ENCODE results near the gene CALM1.

CALM1 gene

DNA sequence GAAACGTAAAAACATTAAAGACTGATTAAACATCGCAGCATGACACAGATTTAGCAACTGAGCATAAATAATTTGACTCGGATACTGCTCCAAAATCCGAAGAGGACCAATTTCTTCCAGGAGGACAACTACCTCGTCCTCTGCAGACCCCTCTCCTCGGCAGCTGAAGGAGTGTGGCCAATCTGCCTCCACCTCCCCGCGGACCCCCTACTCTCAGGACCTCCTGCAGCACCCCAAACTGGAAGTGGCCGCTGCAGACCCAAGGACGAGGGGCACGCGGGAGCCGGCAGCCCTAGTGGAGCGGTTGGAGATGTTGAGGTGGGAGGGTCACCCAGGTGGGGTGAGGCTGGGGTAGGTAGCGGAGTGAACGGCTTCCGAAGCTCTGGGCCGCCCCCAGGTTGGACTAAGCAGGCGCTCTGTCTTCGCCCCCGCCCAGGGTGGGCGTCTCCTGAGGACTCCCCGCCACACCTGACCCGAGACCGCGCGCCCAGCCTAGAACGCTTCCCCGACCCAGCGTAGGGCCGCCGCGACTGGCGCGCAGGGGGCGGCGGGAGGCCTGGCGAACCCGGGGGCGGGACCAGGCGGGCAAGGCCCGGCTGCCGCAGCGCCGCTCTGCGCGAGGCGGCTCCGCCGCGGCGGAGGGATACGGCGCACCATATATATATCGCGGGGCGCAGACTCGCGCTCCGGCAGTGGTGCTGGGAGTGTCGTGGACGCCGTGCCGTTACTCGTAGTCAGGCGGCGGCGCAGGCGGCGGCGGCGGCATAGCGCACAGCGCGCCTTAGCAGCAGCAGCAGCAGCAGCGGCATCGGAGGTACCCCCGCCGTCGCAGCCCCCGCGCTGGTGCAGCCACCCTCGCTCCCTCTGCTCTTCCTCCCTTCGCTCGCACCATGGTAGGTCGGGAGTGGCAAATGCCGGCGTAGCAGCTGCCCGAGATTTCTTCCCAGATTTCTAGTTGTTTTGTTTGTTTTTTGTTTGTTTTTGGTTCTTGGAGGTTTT lies at the start of gene CALM1:
Gene CALM1, plus strand, starts transcription at position 689 of the 999 bp plus-strand sequence. Its CDS starts 202 bp downstream, at position 891.
- peak; percentile 96 for DNase-seq

DNA sequence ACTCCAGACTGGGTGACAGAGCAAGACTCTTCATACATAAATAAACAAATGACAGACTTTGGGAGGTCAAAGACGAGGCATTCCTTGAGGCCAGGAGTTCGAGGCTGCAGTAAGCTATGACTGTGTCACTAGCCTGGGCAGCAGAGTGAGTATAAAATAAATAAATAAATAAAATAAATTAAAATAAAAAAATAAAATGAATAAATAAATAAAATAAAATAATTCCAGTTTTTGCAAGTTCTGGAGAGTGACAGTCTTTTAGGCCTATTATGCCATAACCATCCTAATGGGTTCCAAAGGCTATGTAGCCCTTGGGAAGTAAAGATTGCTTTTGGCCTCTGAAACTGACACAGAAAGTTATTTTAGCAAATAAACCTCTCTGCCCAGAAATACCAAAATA lies 48.6 kb upstream of the CALM1 start:
- no peak for DNase-seq

DNA sequence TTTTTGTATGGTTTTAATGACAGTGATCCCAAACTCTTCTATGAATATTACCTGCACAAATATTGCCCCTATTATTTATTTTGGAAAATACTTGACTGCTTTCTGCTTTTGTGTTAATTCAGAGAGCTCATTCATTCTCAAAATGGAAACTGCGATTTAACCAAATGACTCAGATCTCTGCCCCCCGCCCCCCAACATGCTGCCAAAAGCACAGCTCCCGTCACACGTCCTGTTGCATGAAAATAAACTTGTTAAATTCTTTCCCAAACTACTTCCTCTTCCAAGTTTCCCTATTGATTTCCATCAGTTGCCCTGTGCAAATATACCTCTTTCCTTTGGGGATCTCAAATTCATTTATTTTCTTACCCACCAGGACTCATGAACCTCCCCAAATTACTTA lies 47.1 kb upstream of the CALM1 start:
- DNase-seq: no peak

DNA sequence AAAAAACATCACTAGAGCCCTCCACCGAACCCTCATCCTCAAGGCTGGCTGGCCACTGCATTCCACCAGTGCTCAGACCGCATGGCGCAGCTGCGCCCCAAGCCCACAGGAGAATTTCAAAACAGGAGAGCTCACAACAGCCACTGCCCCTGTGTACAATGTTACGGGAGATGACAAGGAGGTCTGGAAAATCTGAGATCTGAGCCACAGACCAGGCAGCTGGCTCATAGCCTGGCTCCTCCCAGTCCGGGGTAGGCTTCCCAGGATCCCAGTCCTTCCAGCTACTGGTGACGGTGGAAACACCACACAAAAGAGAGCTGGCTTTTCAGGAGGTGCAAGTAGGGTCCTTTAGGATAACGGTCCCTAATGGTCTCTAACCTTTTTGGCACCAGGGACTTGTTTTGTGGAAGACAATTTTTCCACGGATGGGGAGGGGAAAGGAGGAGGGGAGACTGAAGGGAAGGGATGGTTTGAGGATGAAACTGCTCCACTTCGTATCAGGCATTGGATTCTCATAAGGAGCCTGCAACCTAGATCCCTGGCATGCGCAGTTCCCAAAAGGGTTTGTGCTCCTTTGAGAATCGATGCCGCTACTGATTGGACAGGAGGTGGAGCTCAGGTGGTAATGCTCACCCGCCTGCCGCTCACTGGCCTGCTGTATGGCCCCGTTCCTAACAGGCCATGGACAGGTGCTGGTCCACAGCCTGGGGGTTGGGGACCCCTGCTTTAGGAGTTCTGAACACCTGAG lies 42.1 kb upstream of the CALM1 start:
- DNase-seq: no peak

DNA sequence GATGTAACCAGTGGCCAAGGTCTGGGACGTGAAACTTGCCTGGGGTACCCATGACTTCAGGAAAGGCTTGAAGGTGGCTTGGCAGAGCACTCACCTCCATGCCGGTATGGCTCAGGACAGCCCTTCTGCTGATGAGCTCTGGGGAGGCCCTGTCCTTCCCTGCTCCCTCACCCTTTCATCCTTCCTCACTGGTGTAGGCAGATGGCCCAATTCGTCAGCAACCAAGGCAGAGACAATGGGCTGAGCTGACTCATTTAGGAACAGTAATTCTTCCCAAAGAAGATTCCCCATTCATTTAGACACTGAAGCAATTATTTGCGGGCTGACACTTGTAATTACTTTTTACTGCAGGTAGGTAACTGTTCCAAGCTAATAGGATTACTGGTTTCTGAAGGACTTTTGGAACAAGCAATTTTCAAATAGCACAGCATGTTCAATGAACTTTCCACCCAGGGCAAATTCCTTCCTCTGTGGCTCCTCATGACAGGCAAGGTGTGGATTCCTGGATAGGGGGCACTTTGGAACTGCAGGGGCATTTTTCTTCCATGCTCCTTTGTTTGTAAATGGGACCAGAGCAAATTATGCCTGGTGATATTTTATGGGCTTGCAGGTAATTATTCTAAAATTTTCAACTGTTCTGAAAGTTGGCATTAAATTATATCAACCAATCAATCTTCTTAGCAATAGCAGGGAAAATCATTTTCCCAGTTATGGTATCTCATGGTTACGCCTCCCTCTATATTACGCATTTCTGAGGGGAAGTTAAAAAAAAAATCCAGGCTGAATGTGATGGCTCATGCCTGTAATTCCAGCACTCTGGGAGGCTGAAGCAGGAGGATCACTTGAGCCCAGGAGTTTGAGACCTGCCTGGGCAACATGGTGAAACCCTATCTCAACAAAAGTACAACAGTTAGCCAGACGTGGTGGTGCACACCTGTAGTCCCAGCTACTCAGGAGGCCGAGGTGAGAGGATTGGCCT lies 41.0 kb upstream of the CALM1 start:
- DNase-seq: no peak

DNA sequence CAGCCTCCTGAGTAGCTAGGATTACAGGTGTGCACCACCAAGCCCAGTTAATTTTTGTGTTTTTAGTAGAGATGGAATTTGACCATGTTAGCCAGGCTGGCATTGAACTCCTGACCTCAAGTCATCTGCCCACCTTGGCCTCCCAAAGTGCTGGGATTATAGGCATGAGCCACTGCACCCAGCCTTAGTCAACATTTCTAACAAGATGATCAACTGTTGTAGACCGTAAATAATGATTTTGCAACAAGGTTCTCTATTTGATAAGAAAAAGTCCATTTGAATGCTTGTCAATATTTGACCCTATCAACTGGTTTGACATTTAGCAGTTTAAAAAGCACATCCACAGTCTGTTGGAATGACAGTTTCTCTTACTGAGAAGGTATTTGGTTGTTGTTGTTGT lies 39.9 kb upstream of the CALM1 start:
- no peak for DNase-seq

DNA sequence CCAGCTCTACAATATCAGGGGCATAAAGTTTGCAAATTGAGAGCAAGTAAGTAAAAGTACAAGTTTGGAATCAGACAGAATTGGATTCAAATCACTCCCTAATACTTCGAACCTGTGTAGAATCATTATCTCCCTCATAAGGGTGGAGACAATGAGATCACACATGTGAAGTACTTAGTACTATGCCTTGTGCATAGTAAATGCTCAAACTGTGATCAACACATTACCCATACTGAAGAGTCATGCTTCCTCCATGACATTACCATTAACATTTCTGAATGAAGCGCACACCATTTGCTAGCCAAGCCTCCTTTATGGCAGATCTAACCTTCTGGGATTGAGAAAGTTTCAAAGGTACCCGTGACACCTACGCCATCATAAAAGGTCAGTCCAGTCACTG lies 38.5 kb upstream of the CALM1 start:
- DNase-seq: no peak

DNA sequence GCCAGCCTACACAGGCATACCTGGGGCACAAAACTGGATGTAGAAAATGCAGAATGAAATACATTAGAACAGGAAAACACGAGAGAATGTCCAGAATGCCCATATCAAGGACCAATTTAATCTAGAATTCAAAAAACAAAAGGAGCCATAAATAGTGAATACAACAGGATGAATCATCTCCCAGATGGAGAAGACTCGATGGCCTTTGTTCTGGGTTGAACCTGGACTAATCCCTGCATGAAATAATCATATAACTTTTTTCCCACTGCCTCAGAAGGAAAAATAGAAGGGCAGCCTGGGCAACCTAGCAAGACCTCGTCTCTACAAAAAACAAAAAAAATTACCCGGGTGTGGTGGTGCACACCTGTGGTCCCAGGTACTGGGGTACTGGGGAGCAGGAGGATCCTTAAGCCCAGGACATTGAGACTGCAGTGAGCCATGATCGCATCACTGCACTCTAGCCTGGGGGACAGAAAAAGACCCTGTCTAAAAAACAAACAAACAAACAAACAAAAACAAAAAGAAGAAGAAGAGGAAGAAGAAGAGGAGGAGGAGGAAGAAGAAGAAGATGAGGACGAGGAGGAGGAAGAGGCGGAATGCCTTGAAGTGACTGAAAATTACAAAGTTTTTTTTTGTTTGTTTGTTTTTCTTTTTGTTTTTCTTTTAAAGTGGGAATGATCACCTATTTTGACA lies 34.8 kb upstream of the CALM1 start:
- DNase-seq: no peak

DNA sequence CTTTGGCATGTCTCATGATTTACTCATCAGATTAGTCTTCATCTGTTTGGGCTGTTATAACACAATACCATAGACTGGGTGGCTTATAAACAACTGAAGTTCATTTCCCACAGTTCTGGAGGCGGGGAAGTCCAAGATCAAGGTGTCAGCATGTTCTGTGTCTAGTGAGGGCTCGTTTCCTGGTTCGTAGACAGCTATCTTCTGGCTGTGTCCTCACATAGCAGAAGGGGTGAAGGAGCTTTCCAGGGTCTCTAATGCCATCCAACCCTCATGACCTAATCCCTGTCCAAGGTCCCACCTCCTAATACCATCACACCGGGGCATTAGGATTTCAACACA lies 34.3 kb upstream of the CALM1 start:
- no peak for DNase-seq

DNA sequence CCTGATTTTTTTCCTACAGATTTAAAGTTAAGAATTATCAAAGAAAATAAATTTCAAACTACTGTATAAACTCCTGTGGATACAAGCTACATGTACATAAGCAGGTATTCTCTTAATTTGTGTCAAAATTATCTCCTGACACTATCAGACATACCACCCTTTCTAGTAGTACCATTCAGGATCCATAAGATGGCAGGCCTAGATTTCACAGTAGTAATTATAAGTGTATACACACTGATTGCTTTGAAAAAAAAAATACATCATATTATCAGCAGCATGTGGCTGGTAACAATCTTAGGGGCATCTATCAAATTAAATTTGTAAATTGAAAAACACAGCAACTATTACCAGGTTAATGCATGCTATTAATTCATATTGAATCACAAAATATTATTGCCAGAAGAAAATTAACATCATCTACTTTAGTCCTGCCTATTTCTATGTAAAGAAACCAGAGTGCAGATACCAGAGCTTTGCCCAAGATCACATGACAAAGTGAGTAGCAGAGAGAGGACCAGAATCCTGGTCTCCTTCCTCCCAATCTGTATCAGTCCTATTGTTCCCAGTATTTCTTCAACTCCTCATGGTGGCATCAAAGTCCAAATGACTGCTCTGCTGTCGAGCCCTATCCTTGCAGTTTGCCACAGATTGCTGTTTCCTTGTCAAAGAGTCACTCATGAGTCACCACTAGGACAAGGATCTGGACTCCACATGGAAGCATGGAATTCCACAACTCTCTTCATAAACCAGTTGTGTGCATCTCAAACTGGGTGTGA lies 27.7 kb upstream of the CALM1 start:
- no peak for DNase-seq

DNA sequence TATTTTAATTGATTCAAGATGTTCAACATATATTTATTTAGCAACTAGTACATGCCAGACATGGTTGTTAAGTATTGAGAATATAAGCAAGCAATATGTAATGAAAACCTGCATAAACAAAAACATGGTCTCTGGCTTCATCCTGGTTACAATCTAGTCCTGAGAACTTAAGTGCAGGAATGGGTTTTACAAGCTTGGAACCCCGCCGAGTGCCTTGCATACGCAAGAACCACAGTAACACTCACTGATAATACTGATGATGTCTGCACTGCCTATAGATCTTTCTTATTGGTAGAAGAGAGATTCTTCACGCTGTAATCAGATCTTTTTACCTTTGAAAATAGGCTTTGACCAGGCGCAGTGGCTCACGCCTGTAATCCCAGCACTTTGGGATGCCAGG lies 22.9 kb upstream of the CALM1 start:
- DNase-seq: no peak

DNA sequence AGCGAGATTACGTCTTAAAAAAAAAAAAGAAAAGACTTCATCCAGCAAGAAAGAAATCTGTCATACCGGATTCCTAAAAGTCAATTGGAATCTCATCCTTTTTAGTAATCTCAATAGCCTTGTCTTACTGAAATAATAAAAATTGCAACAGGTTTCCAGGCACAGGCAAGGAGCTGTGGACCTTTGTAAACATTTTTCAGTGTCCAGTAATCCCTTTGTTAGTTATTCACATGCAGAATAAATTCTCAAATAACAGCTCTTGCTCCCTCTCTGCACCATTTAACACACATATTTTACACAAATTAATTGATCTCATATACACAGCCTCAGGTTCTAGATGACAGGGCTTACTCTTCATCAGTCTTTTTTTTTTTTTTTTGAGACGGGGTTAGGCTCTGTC lies 22.0 kb upstream of the CALM1 start:
- DNase-seq: no peak

DNA sequence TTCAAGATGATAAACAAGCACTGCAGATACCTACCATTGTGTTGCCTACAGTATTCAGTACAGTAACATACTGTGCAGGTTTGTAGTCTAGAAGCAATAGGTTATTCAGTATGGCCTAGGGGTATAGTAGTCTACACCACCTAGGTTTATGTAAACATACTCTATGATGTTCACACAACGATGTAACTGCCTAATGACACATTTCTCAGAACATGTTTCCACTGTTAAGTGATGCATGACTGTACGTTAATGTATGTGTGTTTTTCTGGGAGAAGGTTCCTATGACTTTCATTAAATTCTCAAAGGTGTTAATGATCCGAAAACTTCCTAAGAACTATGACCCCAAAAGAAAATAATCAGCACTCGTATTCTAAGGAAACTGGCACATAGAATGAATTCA lies 20.9 kb upstream of the CALM1 start:
- DNase-seq: no peak

DNA sequence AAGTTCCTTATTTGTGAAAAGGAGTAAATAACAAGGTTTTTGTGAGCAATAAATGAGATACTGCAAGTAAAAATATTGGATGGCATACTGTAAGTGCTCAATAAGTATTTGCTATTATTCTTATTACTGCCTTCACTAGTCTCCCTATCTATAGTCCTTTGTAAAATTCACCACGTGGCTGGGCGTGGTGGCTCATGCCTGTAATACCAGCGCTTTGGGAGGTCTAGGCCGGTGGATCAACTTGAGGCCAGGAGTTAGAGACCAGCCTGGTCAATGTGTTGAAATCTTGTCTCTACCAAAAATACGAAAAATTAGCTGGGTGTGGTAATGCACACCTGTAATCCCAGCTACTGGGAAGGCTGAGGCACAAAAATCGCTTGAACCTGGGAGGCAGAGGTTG lies 18.6 kb upstream of the CALM1 start:
- no peak for DNase-seq

DNA sequence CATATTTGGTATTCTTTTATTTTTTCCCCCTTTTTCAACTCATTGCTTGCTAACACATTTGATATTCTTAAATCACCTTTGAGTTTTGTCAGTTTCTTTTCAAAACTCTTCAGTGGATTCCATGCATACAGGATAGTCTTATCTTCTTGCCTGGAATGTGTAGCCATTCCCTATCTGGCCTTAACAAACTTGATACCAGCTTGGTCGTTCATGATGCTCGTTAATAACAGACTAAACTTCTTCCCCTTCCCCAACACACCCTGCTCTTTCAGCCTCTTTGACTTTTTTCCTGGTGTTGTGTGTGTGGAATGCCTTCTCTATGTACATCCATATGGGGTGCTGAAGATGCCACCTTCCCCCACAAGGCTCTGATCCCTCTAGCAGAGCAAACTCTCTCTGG lies 17.7 kb upstream of the CALM1 start:
- DNase-seq: no peak

DNA sequence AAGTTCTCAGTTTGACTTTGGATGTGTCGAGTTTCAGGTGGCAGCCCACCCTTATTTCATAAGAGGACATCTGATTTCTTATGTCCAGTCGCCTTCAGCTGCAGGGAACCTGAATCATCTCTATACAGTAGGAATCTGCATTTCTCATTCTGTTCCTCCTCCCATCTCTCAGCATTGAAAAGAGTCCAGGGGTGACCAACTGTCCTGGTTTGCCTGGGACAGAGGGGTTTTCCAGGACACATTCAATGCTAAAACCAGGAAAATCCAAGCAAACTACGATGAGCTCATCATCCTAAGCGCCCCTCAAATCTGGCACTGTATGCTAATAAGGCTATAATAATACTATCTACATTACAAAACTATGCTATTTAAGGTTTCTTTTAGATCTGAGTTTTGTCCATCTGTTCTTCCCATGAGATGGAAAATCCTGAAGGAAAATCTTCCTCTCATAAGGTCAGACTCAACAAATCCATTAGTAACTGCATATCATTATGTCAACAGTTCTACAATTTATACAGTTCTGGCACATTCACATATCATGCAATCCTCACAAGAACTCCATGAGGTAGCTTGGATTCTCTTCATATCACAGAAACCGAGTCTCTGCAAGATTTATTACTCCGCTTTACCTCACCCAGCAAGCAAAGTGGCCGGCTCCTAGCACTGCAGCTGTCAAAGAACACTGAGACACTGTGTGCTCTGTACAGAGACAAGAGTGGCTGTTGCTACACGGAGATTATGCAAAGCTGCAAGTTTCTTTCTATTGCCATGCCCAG lies 15.6 kb upstream of the CALM1 start:
- DNase-seq: no peak

DNA sequence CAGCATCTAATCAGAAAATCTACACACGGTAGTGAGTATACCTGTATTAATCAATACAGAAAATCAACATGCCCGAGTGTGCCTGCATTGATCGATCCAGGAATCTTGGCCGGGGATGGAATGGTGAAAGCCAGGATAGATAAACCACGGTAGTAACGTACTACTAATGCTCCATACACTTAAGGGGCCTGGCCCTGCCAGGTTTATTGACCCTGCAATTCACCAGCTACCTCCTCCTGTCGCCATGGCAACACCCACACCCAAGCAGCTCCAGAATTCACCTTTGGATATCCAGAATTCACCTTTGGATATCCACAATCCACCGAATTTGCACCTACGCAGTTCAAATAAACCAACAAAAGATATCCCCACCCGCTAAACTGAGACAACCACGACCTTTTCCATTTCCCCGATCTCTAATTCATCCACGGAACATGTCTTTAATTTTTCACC lies 14.8 kb upstream of the CALM1 start:
- no peak for DNase-seq

DNA sequence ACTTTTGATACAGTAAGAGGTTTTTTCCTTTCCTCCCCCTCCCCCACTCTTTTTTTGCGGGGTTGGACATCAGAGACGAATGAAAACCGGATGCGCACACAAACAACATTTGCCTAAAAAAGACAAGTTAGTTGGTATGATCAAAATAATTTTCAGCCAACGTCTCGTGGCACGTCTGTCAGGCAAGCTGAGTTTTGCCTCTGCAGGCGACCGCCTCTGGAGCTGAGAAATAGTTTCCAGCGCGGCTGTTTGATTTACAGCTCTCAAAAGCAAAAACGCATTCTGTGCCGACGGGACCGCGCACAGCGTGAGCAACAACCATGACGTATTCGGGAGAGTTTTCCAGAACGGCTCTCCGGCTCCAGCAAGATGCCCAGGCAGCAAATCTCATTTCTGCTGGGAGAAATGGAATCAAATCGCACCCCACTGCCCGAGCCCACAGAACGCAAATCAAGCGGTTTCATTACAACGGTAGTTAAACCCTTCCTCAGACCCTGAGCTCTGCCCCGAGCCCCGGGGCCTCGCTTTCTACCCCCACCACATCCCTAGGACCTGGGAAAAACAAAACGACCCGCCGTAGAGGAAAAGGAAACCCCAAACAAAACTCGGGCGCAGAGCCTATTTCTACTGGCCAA lies 14.2 kb upstream of the CALM1 start:
- DNase-seq: peak; percentile 68

DNA sequence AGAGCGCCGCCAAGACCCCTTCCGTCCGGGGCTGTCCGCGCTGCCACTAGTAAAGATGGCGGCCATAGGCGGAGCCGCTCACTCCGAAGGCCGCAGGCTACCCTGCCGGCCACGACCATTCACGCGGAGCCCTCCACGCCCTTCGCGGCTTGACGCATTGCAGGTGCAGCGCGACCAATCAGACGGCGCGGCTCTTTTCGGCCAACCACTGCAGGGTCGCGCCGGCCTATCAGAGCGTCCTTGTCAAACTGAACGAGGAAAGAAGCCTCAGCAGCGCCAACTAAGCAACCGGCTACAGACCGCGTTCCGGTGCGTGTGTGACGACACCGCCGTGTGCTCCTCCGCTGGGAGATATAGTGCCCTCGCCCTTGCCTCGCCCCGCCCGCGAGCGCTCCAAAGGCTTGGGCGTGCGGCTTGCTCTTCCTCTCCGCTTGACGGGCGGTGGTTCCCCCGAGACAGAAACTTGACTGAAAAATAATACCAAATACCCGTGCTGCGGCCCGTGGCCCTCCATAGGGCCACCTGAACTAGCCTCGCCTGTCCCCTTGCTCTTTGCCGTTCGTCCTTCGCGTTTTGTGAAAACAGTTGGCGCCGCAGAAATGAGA lies 13.6 kb upstream of the CALM1 start:
- DNase-seq: peak; percentile 96

Data from stimulated activated CD4-positive, alpha-beta T cell treated with anti-CD3 and anti-CD28 coated beads, Interleukin-12 subunit alpha, Interleukin-12 subunit beta, amount 100 ng/mL, for 4 hours (primary cell).